HG03354 (cell line): ENCODE results near the gene DACT2.

ENCODE experiments used
- ATAC-seq: cut with Tn5 transposase; IDR thresholded peaks from one replicate; pipeline ENCODE4 v1.9.1; 2021; ENCODE audit warnings: mild to moderate bottlenecking; ENCODE audit not compliant: unreplicated experiment, poor library complexity, severe bottlenecking

Gene DACT2

DNA sequence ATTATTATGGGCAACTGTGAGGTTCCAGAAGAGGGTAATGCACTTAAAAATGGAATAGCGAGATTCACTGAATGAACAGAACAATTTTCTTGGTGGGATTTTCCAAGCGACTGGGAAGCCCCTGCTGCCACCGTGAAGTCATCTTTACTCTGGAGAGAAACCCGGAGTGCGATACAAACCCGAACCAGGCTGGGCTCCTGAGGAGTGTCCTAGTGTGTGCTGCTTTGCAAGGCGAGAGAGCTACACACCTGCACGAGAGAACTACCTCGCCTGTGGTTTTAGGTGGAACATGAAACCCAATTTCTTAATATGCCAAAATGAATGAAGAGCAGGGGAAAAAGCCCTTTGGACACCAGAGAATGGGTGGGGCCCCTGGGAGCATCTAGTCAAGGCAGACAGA is 33.5 kb upstream of the DACT2 start:
- ATAC-seq, result no peak

DNA sequence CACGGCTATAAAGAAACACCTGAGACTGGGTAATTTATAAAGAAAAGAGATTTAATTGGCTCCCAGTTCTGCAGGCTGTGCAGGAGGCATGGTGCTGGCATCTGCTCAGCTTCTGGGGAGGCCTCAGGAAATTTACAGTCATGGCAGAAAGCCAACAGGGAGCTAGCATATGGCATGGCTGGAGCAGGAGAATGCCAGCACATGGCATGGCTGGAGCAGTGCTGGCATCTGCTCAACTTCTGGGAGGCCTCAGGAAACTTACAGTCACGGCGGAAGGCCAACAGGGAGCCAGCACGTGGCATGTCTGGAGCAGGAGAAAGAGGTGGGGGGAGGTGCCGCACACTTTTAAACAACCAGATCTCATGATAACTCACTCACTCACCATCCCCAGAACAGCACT is 32.5 kb upstream of the DACT2 start:
- ATAC-seq, result no peak

DNA sequence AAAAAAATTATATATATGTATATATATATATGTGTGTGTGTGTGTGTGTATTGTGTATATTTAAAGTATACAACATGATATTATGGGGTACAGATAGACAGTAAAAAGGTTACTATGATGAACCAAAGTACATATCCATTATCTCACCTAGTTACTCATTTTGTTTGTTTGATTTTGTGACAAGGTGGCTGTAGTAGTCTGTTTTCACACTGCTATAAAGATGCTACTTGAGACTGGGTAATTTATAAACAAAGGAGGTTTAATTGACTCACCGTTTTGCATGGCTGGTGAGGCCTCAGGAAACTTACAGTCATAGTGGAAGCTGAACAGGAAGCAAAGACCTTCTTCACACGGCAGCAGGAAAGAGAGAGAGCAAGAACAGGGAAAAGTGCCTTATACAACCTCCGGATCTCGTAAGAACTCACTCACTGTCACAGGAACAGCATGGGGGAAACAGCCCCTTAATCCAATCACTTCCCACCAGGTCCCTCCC is 30.2 kb upstream of the DACT2 start:
- no peak for ATAC-seq

DNA sequence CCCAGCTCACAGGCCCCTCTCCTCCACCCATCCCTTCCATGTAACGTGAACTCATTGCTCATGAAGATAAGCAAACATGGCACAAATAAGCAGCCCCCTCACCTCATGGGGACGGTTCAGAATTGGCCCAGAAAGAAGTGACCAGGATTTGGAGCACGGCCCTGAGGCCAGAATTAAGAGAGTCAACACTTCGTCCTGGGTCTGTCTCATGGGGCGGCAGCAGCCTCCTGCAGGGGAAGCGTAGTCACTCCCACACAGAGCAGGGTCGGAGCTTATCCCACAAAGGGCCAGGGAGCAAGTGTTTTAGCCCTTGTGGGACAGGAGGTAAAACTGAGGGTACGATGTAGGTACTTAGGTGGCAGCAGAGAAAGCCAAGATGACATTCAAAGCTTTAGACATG is 28.6 kb upstream of the DACT2 start:
- ATAC-seq, result no peak

DNA sequence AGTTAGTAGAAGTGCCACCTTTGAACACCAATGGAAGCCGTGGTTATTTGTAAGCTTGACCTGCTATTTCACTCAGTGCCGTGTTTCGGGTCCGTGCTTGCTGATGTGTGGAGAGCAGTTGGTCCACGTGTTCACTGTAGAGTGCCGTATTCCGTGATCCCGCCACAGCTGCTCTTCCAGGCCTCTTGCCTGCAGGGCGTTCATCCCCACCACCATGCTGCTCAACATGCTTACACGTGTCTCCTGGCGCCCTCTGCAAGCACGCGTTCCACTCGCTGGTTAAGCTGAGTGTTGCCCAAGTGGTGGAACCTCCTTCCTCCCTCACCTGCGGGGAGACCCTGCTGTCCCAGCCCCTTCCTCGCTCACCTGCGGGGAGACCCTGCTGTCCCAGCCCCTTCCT is 28.0 kb upstream of the DACT2 start:
- no peak for ATAC-seq

DNA sequence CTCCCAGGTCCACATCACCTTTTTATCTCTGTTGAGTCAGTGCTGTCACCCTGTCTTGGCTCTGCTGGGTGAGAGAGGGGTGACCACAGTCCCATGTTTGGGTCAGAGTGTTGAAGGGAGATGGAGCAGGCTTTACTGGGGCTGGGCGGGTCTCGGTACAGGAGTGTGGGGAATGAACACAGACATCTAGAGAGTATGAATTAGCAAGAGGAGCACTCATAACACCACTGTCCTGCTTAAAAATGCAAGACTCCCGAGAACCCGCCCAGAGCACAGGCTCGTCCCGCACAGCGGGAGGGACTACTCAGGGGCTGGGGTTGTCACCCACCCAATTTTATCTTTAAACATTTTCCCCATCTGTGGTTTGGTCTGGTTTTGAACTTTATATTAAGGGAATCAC is 27.5 kb upstream of the DACT2 start:
- ATAC-seq, result no peak

DNA sequence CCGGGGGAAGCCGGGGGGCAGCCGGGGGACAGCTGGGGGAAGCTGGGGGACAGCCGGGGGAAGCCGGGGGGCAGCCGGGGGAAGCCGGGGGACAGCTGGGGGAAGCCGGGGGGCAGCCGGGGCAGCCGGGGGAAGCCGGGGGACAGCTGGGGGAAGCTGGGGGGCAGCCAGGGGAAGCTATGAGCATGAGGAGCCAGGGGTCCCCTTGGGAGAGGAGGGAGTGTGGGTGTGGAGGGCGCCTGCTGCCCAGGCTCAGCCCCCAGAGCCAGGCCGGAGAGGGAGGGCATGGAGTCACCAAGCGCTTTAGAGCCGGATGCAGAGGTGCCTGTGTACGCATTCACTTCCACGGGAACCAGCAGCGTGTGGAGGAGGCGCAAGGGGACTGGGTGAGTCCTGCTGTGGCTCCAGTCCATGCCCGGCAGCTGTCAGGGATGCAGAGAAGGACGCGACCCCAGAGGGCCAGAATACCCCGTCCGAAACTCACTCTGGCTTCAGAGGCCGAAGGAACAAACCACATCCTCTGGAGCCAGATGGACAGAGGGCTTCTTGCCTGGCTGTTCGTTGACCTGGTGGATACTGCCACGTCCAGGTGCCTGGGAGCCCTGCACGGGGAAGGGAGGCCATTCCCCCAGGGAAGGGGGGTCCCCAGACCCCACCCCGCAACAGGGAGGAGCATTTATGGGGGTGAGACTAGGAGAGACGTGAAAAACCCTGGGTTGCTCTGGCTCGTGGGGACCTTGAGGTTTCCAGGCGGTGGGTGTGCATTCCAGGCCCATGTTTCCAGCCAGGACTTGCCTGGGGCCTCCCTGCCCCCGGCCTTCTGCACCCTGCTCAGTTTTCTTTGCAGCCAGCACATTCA is 26.5 kb upstream of the DACT2 start:
- no peak for ATAC-seq

DNA sequence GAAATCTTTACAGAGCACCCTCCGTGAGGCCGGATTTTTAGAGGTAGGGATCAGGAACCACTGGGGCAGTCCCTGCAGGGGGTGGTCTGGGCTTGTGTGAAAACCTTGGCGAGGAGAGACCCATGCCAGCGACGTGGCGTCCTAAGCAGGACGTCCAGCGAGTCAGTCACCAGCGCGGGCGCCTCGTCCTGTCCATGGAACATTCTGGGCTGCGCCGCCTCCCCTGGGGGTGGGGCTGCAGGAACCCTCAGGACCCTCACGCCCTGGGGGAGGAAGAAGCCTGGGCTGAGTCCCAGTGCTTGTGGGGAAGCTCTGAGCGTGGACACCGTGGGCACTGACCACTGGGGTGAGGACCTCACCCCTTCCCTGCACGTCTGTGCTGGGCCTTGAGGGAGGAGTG is 25.7 kb upstream of the DACT2 start:
- no peak for ATAC-seq

DNA sequence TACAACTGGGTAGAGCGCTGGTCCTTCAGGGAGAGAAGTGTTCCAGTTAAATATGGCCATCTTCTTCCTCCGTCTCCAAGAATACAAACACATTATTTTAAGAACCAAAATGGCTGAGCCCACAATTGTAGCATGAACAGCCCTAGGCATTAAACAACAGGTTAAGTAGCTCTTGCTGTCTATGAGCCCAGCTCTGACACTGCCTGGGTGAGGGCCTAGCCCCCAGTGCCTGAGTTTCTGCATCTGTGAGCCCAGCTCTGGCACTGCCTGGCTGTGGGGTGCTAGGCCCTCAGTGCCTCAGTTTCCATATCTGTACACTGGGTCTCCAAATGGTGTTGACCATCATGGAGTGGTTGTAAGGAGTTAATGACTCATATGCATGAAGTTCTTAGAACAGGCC is 24.8 kb upstream of the DACT2 start:
- no peak for ATAC-seq

DNA sequence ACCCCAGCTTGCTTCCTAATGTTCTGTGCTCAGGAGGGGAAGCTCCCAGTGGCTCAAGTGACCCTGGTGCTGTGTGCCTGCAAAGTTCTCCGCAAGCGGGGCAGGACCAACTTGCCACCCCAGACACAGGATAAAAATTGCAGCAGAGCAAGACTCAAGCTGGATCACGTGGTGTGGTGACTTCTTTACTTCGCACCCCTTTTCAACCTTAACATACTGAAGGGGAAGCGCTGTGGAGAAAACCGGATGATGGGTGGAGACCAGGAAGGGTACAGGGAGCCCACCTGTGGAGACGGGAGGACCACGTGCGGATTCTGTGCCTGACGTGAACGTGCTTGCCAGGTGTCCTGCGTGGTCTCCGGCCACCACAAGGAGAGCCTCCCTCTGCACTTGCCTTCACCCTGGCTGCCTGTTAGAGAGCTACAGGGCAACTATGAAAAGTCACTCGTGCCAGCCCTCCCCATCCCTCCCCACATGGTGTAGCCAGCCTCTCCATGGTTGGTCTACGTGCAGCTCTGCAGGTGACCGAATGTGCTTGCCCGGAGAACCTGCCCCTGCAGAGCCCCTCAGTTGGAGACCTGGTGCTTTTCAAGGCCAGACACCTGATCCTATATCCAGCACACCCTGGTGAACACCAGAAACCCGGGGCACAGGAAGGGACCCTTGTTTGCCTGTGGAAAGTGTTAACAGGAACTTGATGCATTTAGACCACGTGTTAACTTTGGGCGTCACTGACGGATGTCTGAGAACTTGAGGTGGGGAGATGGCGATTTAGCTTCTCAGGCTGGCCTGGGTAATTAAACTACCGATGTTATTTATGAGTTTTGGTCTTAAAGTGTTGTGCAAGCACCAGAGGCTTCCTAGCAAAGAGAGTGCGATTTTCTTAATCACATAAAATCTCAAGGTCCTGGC is 23.9 kb upstream of the DACT2 start:
- ATAC-seq, result no peak

DNA sequence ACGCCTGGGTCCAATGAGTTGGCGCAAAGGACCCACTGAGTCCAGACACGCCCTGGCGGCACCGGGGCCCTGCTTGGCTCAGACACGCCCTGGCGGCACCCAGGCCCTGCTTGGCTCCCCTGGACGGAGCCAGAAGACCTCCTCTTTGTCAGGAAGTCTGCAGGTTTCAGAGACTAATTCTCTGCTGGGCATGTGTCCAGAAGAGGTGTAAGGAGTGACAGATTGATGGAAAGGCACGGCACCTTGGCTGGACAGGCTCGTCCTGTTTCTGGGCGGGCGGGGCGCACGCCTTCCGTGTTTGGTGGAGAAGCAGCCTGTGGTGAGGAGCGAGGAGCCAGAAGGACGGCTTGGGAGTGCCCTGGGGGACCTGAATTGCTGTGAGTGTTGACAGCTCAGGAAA is 23.1 kb upstream of the DACT2 start:
- no peak for ATAC-seq

DNA sequence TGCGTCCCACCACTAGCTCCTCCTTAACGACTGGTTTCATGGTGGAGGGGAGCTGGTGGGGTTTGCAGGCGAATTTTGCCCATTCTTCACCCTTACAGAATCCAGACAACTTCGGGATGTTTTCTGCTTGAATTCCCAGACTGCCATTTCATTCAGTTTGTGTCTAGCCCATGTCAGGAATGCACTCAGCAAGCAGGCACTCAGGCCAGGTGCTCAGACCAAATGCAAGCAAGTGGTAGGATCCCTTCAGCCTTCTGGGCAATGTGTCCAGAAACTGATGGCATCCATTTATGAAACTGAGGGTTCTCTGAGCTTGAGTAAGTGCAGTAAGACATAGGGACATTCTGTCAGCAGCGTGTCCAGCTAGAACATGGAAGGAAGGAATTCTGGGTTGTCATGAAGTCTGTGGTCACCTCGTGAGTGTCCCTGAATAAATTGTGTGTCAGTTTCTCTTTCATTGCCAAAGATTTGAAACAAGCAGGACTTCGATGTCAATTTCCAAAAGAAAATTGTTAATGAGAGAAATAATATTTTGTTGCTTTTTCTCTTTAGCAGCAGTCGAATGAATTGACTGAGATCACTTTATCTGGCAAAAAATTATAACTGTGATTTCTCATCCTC is 21.8 kb upstream of the DACT2 start:
- ATAC-seq, result no peak

DNA sequence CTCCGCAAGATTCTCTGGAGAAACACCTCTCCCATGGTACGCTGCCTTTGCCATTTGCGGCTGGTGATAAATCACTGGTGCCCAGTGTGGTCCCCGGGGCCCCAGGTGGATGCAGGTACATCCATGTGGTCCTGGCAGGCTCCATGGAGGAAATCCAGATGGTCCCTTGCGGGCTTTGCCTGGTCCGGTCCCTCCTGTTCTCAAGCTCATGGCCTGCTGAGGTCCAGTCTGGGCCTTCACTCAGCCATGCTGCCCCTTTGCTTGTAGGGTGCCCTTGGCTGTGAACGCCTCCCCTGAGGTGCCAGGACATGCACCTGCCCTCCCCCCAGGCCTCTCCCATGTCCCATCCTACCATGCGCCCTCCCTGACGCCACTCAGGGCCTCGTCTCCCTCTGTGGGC is 21.2 kb upstream of the DACT2 start:
- ATAC-seq, result no peak

DNA sequence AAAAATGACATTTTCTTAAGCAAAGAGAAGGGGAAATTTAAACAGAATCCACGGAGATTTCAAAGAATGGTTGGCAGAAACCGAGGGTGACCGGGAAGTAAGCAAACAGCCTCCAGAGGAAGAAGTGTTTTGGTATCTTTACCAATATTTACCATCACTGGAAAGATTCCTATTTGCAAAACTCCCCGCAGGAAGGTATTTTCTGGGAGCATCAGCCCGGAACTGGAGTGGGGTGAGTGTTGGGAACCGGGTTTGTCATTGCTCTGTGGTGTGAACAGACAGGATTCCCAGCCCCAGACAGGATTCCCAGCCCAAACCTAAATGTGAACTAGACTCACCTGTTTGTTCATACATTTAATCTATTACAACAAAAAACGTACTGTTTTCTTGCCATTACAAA is 19.2 kb upstream of the DACT2 start:
- ATAC-seq, result no peak

DNA sequence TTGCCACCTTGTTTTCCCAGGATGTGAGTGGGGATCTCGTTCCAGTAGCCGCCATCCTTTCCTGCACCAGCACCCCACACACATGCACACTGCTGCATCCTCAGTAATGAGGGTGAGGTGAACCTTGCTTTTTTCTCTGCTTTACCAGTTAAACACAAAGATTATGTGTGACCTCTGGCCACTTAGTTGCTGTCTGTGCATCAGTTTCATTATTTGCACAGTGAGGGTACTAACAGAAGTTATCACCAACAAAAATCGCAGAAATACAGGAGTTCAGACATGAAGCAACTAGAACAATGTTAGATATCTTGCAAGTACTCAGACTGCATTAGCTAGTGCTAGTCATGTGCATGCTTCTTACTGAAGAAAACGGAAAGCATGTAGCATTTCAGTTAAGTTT is 17.4 kb upstream of the DACT2 start:
- no peak for ATAC-seq

DNA sequence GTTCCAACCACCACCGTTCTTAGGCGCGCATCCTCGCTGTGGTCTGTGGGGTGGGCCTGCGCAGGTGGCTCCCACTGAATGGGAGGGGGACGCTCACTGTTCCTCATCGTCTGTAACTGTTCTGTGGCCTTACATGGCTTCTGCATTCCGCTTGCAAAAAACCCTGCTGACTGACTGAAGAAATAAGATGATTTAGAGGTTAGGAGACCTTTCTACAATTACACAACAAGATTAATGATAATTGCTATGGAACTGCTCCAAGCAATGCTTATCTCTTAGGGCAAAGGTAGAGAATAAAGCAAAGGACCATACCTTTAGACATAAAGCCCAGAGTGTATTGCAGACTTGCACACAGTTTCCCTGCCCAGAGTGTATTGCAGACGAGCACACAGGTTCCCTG is 14.4 kb upstream of the DACT2 start:
- no peak for ATAC-seq

DNA sequence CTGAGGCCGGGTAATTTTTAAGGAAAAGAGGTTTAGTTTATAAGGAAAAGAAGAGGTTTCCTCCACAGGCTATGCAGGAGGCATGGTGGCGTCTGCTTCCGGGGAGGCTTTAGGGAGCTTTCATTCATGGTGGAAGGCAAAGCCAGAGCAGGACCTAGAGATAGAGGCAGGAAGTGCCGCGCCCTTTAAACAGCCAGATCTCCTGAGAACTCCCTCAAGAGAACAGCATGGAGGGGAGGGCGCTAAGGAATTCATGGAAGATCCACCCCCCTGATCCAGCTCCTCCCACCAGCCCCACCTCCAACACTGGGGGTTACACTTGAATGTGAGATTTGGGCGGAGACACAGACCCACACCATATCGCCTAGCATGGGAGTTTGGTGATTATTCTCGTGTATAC is 13.9 kb upstream of the DACT2 start:
- ATAC-seq, result no peak

DNA sequence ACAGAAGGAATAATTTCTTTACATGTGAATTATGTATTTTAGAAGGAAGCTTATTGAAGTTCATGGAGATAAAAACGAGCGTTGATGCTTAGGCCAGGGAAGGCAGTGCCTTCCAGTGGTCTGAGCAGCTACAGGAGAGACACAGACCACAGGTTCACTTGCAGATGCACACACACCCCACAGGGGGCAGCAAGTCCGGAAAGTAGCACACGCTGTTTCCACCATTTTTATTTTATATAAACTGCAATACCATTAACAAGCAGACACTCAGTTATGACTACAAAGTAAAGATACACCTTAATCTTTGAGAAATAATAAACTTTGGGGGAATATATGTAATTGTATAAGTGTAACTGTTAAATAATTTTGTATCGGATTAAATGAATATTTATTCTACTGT is 13.5 kb upstream of the DACT2 start:
- no peak for ATAC-seq

DNA sequence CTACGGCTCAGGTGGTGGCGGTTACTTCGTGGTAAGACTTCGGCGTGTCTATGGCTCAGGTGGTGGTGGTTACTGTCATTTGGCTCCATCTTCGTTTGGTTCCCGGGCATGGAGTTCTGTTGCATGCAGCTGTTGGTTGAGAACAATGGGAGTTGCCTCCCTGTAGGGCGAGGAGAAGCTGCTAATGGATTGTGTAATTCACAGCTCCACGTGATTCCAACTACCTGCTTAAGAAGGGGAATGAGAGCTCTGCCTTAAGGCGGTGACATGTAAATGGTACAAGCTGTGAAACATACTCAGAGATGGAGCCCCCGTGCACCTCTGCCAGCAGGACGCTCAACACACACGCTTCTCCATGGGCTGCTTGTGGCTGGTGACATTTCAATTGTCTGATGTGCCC is 12.4 kb upstream of the DACT2 start:
- no peak for ATAC-seq

DNA sequence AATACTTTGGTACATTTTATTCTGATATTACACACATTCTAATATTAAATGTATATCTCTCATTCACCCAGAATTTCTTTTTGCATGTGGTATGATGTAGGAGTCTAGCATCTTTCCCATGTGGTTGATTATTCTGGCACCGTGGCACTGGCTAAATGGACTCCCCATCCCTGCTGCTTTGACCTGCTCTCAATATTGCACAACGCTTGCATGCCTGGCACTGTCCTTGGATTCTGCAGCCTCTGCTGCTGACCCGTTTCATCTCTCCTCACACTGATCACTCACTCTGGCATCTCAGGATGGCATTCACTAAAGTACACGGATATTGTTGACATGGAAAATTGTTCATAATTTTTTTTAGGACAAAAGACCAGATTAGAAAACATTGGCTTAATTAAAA is 11.5 kb upstream of the DACT2 start:
- ATAC-seq, result no peak
